HG03280 (cell line): Measurements from ENCODE around the gene AHCYL1.
"Not testable (repeated sequence)": the region's sequence is repeated elsewhere in the genome, so short reads cannot be mapped to it uniquely, and the experiment has no call there.

Experiments used
- ATAC-seq: cut with Tn5 transposase; IDR thresholded peaks from one replicate; pipeline ENCODE4 v1.9.1; 2021; ENCODE audit warnings: mild to moderate bottlenecking, moderate library complexity; ENCODE audit not compliant: unreplicated experiment

The AHCYL1 gene

DNA sequence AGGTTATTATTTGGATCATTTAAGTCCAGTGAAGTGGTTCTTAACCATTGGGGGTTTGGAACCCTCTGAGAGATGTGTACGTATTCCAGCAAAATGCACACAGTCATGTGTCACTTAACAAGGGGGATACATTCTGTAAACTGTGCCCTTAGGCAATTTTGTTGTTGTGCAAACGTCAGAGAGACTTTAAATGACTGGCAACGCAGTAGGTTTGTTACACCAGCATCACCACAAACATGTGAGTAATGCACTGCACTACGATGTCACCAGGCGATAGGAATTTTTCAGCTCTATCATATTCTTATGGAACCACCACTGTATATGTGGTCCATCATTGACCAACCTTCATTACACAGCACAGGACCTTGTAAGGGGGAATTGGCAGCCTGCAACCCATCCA lies 11.9 kb downstream of the AHCYL1 start:
- ATAC-seq, result no peak

DNA sequence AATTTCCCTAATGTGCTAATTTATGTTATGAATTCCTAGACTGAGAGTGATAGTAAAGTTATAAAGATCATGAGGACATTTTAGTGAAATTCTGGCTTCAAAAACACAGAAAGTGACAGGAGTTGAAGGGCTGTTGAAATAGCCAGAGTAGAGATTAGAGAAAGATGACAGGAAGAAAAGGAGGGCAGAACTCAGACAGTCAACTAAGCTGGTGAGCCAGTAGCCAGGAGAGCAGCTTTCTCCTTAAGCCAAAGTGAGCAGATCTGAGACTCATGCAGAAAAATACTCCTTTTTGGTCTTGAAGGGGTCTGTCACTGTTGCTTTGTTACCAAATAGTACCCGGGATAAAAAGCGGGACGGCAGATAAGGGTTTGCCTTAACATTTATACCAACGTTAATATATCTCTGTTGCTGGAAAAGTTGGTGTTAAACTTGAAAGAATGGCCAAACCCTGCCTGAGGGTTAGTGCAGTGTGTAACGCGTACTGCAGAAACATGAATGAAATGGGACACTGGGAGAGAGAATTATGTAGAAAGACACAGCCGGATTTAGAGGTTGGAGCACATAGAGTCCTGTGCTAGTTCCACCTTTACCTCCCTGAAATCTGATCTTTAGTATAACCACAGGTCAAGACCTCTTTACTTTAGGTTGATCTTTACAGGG lies 12.8 kb downstream of the AHCYL1 start:
- ATAC-seq, result no peak

DNA sequence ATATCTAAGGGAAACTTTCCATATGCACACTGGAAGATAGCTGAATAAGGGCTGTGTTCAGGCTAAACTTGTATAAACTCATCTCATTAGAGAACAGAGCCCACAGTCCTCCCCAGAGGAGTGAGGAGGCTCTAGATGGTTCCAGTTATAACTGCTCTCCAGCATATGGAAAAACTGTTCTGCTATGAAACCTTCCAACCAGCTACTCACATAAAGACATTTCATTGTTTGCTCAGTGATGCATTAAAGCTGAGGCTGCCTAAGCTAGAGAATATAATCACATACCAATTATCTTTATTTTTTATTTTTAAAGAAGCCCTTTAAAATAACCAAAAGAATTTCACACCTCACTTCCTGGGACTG lies 13.3 kb downstream of the AHCYL1 start:
- ATAC-seq, result no peak

DNA sequence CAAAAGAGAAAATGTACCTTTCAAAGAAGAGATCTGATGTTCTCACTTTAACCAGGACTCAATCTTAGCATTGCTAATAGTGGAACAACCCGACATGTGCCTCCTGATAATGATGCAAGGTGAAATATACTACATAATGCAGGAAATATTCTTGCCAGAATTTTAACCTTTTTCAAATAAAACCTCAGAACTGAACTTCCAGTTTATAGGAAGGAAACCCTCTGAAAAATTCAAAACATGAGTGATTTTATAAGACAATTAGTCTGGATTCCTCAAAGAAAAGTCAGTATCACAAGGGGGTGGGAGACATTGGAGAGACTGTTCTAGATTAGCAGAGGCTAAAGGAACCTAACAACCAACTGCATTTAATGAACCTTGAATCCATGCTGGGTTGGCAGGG lies 18.1 kb downstream of the AHCYL1 start:
- ATAC-seq, result no peak

DNA sequence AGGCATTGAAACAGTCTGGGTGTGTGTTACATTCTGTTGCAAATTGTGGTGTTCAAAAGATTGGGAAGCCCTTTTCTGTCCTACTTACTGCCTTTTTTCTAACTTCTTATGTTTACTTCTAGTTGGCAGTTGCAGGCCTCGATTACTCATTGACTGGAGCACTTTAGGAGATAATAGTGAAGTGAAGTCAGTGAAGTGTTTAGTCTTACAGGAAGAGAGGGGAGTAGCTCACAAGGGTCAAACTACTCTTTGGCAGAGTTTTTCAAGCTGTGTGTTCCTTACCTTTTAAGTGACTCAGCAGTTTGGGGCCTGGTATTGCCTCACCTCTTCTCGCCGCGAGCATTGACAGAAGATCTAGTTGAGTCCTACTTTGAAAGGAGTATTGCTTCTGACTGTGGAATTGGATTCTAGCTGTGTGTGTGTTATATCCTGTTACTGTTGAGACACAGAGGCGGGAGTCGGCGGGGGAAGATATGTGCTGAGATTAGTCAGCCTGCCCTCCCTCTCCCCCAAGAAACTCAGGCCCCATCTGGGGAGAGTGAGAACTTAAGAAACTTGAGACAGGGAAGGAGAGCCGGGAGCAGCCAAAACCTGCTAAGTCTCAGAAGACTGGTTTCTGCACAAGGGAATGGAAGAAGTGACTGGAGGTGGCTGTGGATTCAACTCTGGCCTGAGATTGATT lies 19.3 kb downstream of the AHCYL1 start:
- no peak for ATAC-seq

DNA sequence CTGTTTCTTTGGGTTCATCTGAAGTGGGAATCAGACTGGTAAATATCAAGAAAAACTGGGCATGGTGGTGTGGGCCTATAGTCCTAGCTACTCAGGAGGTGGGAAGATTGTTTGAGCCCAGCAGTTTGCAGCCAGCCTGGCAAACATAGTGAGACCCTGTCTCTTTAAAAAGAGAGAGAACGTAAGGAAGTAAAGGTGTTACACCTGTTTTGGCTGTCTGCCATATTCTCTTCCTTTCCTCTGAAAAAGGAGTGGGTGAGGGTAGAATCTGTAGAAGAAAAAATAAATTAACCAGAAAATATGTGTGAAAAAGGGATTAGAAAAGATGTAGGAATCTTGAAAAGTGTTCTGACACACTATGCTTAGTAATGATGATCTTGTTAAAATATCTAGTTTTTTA lies 20.0 kb downstream of the AHCYL1 start:
- no peak for ATAC-seq

DNA sequence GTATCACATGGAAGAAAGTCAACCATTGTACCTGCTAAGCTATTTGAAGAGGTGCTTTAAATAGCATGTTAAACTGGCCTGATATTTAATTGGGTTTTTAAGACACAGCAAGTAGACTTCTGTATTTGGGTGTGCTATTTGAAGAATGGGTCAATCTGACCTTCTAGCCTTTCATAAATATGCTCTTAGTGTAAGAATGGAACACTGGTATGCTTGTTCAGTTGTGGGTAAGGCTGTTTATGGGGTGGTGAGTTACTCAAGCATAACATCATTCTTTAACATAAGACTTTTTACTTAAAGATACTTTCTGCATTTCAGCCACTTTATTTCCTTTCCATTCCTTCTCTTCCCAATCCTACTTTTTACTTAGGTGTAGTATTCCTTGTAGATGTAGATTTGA lies 21.4 kb downstream of the AHCYL1 start:
- no peak for ATAC-seq

DNA sequence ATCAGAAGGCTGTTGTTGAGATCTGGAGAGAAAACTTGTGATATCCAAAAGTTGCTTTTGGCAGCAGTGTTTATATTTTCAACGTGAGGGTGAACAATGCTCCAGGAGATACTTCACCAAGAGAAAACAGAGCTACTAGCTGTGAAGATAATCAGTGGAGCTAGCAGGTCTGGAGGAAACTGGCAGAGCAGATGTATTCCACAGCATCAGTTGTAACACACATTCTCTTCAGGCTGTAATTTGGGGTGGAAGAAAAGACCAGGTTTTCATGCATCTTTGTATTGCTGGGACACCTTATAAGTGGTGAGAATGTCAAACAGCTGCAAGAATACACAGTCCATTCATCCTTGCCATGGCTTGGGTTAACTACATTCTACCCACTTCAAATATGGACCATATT lies 22.0 kb downstream of the AHCYL1 start:
- ATAC-seq, result no peak

DNA sequence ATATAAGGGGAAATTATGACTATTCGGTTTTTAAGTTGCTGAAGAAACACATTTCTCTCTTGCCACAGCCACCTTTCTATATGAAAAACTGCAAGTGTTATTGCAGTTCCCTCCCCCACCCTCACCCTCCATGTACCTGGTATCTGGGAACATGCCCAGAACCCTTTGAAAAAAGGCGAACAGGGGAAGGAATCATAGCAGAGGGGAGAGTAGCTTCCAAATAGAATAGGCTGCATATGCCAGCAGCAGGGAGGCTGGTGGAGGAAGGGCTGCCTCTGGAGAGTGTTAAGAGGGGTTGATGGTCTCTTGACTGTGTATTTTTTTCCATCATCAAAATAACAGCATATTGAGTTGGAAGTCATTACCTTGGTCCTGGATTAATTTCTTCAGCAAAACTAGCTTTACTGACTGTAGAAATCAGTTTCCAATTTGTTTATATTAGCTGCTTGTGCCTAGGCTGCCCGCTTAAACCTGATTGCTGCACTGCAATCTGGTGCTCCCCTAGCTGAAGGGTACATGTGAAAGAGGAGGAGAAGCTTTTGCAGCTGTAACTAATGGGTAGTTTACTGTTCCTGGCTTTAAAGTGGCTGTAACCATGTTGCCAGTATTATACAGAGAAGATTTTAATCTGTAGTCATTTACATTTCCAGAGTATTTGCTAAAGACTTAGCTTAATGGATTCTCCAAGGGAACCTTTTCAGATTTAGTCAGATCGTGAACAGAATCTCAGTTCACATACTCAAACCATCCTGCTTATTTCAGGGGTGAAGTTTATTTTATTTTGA lies 22.7 kb downstream of the AHCYL1 start:
- ATAC-seq, result no peak

DNA sequence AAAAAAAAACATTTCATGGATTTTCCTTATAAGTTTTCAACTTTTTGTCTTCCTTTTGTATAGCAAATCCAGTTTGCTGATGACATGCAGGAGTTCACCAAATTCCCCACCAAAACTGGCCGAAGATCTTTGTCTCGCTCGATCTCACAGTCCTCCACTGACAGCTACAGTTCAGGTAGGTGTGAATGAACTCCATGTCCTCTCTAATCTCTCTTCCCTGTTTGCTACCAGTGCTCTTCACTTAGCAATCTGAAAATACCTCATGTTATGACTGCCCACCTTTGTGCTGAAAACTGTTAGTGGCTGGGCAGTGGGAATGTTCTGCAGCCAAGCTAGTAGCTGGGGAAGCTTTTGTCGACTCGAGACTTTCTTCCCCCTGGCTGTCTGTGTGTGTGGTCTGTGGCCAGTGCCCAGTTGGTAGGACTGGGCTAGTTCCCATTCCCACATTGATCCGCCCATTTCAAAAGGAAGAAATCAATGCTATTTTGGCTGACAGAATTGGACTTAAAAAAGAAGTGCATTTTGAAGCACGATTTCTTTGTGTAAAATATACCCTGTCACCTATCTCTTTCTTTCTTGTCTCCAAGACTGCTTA lies 24.5 kb downstream of the AHCYL1 start:
- no peak for ATAC-seq

DNA sequence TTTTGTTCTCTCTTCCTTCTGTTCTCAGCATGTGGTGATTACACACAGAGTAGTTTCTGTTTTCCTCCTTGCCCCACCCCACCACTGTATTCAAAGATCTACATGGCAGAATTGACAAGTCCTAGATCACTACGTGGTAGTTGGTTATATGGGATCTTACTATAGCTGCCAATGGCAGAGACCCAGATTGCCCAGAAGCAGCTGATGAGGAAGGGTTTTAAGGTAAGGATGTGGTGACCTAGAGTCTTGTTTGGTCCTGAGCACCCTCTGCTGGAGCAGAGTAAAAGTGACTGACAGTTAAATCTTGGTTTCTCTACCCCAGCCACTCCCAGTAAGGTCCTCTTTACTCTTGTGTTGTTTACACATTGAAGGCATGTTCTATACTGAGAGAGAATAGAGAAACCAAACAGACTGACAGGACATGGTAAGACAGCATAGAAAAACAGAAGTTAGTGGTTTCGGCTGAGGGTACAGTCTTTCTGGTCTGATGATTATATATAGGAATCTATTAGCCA lies 27.0 kb downstream of the AHCYL1 start:
- peak; percentile 97 for ATAC-seq

DNA sequence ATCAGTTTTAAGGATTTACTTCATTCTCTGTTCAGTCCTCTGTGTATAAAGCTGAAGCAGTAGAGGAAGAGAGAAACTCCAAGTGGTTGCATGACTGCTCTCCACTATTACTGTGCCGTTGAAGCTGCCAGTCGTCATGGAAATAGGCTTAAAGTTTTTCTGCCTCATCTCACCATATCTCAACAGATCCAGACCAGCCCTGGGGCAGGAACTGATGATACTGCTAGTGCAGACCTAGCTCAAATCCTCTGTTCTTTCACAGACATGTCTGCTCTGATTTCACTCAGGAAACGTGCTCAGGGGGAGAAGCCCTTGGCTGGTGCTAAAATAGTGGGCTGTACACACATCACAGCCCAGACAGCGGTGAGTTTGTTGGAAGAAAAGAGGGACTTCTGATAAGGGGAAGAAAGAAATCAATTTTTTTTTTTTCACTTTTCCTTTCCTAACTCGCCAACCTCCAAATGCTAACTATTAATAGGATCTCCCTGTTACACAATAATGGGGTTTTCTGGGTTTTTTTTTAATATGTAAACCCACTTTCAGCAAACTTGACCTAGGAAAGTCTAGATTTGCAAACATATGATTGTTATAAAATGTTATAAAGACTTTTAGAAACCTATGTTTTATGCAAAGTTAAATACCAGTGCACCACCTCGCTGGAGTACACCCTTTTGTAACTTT lies 27.7 kb downstream of the AHCYL1 start:
- peak; percentile 67 for ATAC-seq

DNA sequence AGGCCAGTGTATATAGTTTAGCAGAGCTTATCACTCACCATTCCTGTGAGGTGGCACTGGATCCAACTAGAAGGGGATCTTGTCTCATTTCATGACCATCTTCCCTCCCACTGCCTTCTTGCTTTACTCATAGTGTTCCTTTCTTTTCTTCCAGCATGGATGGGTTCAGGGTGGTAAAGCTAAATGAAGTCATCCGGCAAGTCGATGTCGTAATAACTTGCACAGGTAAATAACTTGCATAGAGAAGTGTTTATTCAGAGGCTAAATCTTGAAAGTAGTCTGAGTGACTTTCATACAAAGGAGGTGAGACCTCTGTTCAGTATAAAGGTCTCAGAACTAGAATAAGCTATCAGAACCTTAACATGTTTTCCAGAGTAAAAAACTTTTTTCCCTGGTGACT lies 33.2 kb downstream of the AHCYL1 start:
- no peak for ATAC-seq

DNA sequence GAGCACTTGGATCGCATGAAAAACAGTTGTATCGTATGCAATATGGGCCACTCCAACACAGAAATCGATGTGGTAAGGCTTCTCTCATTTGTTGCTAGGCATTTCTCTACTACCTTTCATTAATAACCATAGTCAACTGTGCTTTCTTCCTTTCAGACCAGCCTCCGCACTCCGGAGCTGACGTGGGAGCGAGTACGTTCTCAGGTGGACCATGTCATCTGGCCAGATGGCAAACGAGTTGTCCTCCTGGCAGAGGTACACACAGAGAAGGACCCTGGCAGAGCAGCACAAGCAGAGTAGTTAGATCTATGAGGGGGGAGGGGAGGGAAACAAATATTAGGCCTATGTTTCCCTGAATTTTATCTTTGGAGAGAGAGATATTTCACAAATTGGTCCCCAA lies 33.8 kb downstream of the AHCYL1 start:
- no peak for ATAC-seq

DNA sequence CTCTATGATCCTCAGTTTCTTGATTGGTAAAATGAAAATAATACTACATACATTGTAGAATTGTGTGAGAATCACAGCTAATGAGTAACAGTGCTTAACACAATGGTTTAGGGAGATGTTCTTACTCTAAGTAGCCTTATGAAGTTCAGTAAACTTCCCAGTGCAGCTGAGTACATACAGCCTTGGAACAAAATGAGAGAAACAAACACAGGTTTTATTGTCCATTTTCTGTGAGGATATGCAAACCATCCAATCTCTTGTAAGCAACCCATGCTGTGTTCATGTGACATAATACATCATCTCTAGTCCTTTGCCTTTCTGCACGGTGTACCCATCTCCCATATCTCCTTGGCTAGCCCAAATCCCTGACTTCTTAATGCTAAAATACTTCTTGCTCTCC lies 35.2 kb downstream of the AHCYL1 start:
- no peak for ATAC-seq

DNA sequence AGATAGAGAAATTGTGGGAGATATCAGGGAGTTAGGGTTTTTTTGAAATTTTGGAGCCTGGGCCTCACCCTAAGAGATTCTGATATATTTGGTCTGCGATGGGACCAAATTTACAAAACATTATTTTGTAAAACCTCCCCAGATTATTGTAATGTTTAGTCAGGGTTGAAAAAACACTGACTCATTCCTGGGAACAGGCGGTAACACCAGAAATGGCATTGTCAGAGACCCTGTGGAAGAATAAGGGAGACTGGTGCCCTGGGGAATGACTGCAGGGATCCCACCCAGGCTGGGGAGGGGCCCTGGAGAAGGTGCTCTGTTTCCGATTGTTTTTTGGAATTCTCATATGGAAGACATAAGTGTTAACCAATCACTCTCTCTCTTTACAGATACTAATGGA lies 36.7 kb downstream of the AHCYL1 start:
- no peak for ATAC-seq

DNA sequence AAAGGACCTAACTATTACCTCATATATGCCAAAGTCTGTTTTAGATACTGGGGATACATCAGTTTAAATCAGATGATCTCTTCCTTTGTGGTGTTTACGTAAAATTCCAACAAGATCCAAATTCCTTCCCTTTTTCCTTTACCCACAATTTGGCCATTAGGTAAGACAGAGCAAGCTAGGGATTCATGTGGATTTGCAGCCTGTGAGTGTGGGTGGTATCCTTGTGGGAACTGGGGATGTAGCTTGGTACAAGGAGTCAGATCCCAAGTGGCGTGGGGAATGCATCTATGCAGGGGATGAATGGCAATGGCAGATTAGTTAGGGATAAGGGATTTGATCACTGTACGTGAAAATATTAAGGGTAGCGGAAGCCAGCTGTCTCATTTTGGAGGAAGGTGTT lies 40.0 kb downstream of the AHCYL1 start:
- ATAC-seq, result no peak

DNA sequence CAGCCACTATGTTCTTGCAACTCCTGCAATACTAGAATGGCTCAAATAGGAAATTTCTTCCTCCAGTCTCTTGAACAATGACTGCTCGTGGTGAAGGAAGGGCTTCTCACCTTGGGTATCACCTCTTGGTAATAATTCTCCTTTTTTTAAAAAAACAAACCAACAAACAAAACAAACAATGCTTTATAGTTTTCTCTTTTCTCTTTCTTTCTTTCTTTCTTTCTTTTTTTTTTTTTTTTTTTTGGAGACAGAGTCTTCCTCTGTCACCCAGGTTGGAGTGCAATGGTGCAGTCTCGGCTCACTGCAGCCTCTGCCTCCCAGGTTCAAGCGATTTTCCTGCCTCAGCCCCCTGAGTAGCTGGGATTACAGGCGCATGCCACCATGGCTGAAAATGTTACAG lies 46.1 kb downstream of the AHCYL1 start:
- ATAC-seq, result not testable (repeated sequence)

DNA sequence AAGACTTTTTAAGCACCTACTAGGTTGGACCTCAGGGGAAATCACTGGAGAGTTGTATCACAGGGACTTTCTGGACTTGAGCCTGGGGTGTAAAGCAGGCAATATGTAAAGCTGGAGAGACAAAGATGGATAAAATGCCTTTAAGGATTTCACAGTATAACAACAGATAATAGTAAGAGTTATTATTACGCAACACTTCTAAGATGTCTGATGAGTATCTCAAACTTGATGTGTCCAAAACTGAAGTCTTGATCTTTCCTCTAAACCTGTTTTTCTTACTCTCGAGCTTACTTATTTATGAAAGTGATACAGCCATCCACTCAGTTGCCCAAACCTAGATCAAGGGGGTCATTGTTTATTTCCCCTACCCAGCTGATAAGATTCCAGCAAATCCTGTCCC lies 47.8 kb downstream of the AHCYL1 start:
- ATAC-seq, result no peak

DNA sequence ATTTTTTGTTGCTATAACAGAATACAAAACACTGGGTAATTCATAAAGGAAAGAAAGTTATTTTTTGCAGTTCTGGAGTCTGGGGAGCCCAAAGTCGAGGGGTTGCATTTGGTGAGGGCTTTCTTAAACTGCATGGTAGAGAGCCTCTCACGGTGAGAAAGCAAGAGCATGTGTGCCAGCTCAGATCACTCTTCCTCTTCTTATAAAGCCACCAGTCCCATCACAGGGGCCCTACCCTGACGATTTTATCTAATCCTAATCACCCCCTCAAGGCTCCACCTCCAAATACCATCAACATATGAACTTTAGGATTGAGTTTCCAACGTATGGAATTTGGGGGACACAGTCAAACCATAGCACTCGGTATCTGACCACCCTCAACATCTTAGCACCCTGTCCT lies 48.9 kb downstream of the AHCYL1 start:
- ATAC-seq, result no peak

DNA sequence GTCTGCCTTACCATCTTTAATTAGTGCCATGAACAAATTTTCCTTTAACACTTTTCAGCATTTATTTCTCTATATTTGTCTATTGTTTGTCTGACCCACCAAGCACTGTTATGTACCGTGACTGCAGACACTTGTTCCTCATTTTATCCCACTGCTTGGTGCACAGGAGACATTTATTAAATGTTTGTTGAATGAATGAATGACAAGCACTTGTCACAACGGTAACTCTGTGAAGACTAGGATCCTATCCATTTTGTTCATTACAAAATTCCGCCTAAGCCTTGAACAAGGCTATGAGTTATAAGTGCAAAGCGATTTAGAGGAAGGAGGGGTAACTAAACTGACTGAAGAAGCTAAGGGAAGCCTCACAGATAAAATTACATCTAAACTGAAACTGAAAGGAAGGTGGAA lies 49.5 kb downstream of the AHCYL1 start:
- ATAC-seq, result no peak
